NCI-H526 treated with DMSO at 0.1 percent for 48 hours (cell line): ENCODE measurements around the gene HASPIN.

Source experiments
- DNase-seq: peaks from one replicate; lab custom pipeline; 2025; lab: John Stamatoyannopoulos, UW

Gene HASPIN

DNA sequence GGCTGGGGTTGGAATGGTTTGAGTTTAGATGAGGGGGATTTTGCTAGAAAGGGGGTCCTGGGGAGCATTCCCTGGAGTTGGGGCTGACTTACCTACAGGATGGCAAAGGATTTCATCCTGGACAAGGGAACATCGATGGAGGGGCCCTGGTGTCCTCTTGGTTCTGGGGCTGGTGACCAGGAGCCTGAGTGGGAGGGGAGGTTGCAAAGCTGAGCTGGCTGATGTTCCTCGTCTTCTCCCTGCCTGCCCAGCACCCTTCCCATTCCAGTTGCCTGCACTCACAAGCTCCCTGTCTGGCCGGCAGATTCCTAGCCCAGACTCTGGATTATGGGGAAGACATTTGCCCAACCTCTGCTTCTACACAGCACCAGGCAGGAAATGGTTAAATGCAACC, 40.1 kb downstream of the HASPIN start:
- no peak for DNase-seq

DNA sequence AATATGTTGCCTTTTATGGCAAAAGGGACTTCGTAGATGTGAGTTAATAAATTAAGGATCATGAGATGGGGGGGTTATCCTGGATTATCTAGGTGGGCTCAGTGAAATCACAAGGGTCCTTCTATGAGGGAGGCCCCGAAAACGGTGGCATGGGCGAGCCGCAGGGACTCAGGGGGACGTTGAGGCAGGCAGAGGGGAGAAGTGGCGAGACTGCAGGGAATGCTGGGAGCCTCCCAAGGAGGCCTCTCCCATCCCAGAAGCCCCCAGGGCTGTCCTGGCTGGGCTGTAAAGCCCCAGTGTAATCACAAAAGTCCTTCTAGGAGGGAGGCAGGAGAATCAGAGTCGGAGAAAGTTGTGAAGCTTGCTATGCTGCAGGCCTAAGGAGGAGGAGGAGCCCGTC, 42.3 kb downstream of the HASPIN start:
- DNase-seq: no peak

DNA sequence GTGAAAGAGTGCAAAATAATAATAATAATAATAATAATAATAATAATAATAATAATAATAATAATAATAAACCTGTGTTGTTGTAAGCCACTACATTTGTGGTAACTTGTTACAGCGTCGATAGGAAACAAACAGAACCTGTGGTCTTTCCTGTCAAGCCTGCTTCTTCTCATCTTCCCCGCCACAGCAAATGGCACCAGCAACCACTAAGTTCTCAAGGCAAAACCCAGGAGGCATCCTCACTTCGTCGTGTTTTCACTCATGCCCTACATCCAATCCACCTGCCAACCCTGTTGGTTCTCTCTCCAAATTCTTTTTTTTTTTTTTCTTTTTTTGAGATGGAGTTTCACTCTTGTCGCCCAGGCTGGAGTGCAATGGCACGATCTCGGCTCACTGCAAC, 43.1 kb downstream of the HASPIN start:
- no peak for DNase-seq

DNA sequence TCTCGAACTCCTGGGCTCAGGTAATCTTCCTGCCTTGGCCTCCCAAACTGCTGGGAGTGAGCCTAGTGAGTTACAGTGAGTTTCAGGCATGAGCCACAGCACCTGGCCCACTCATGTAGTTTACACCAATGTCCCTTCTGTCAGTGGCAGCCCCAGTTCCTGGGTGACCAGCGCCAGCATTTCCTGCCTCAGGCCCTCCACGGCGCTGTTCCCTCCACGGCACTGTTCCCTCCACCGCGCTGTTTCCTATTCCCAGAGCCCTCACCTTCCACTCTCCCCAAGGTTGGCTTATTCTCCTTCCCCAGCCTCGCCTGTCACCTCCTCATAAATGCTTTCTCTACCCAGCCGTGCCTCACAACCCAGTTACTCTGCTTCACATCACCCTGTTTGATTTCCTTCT, 44.6 kb downstream of the HASPIN start:
- DNase-seq: no peak

DNA sequence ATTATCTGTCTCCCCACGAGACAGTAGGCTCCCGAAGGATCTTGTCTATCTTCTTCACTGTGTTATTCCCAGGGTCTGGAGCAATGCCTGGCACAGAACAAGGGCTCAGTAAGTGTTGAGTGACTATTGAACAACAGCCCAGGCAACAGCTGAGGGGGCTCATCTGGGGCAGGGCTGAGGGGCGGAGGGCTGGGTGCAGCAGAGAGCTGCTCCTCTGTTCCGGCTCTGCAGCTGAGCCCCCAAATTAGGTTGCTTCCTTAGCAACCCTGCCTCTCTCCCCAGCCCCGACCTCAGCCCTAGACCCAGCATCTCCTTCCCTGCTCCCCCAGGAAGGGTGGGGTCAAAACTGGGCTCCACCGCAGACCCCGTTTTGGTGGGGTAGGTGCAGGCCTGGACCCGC, 45.1 kb downstream of the HASPIN start:
- DNase-seq: no peak

DNA sequence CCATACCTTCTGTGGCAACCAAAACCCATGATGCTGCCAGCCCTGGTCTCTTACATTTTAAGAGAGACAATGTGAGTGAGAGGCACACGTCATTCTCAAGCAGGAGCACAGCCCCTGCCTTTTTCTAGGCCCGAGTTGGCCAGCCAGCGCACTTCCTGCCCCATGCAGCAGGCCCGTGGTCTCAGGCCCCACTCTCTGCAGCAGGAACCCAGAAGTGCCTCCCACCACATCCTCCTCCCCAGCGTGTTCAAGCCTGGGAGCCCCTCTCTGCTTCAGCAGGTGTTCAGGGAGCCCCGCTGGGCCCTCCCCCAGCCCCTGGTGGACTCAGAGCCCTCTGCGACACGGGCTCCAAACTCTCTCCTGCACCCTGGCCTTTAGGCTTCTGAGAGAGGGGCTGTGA, 46.8 kb downstream of the HASPIN start:
- no peak for DNase-seq

DNA sequence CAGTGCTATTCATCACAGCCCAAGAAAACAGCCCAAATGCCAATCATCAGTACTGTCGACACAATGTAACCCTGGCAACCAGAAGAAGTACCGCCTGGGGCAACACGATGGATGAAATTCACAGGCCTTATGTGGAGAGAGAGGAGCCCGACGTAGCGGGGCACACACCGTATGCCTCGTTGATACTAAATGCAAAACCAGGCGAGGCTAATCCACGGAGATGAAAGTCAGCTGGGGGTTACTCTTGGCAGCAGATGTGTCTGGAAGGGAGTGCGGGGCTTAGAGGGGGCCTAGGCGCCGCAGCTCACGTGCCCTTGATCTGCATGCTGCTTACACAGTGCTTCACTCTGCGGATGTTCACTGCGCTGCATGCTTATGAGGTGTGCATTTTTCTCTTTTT, 47.4 kb downstream of the HASPIN start:
- DNase-seq: no peak

DNA sequence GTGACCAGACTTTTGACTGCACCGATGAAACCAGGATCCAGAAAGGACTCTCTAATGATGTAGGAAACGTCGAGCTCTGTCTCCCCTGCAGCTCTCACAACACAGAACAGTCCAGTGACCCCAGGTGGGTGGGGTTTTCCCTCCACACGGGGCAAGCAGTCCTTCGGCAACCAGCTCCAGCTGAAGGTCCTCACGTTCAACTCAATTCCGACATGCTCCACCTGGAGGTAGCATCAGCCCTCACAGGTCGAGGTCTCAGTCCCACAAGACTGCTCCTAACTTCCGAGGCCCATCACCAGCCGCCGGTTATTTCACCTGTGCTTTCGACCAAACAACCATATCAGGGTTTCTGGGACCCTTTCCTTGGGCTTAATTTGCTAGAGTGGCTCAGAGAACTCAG, 49.1 kb downstream of the HASPIN start:
- no peak for DNase-seq

DNA sequence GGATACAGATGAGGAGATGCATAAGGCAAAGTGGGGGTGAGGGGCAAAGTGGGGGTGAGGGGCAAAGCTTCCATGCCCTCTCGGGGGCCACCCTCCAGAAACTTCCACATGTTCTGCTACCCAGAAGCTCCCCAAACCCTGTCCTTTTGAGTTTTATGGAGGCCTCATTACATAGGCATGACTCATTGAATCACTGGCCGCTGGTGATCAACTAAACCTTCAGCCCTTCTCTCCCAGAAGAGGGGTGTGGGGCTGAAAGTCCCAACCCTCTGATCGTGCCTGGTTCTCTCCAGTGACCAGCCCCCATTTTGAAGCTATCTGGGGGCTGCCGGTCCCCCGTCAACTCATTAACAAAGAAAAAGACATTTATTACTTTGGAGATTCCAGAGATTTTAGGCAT, 49.8 kb downstream of the HASPIN start:
- DNase-seq: no peak

DNA sequence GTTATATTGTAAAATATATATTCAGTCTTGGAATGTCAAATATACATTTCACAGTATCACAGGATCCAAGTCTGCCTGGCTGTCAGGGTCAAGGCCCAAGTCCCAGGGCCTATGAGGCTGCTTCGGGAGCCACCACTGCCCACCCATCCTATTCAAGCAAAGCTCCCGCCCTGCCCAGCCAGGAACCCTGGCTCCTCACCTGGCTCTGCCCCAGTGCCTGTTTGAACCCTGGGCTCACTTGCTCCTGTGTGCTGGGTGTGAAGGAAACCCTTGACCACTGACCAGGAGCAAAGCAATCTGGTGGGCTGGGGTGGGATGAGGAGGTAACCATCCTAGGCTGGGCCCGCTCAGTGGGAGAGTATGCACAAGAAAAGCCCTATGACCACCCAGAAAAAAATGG, 50.3 kb downstream of the HASPIN start:
- no peak for DNase-seq
